ENCODE data around the gene COTL1.

The COTL1 gene

DNA sequence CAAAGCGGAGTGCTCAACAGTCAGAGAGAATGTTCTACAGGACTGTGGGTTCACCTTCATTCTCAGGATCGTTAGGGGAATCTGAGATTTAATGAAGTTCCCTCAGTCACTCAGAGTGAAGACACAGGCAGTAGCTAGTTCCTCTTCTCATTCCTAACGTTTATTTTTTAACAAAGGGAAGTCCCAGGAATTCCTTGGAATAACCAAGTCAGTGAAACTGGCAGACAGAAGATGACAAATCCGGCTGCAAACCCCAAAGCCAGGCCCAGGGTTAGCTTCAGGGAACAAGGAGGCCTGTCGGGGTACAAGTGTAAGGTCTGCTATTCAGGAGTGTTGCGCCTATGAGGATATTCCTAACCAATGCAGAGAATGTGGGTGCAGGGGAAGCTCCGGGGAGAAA lies 42.0 kb downstream of the COTL1 start:
- Mint-ChIP-seq H3K4me1 (ENCODE audit: low read depth) (peaks cover 92% of the 10 kb centered on the region), H3K27ac (peak overlapping the region; percentile 63), H3K27me3 (no peaks in the 10 kb centered on the region), H3K9me3 (no peaks in the 10 kb centered on the region), H3K36me3 (ENCODE audit: low read depth) (peaks cover 96% of the 10 kb centered on the region), H3K4me3 (peak overlapping the region; percentile 39)
- intact Hi-C loops (cut with micrococcal nuclease) = no loop called here

DNA sequence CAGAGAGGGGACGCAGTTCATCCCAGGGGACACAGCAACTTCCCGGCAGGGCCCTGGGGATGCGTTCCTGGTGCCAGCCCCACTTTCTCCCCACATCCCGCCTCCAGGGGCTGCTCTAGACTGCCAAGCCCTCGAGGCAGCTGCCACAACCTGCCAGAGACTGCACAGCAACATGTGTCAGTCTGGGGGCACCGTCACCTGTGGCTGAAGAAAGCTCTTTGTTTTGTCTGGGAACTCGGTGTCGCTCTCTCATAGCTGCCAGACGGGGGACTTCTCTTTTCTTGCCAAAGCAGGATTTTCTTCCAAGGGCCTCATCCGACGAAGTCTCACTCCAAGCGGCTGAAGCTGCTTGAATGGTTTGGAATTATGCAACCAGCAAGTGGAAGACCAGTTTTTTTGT lies 43.7 kb downstream of the COTL1 start:
- Mint-ChIP-seq H3K9me3 (no peaks in the 10 kb centered on the region), H3K36me3 (ENCODE audit: low read depth) (peaks cover 89% of the 10 kb centered on the region), H3K4me1 (ENCODE audit: low read depth) (peaks cover 89% of the 10 kb centered on the region), H3K4me3 (no peak overlapping the region), H3K27me3 (no peaks in the 10 kb centered on the region), H3K27ac (peak overlapping the region; percentile 79)
- intact Hi-C loops (cut with micrococcal nuclease) = no loop called here

GRCh38 chr16:84572096-84572495 lies 45.8 kb downstream of the COTL1 start:
- no peaks in the 10 kb centered on the region for H3K9me3 Mint-ChIP-seq
- intact Hi-C loops (cut with micrococcal nuclease) = no loop called here
- H3K4me1 Mint-ChIP-seq (ENCODE audit: low read depth) = peaks cover 87% of the 10 kb centered on the region
- peaks cover 88% of the 10 kb centered on the region for H3K36me3 Mint-ChIP-seq (ENCODE audit: low read depth)
- no peaks in the 10 kb centered on the region for H3K27me3 Mint-ChIP-seq
- H3K27ac Mint-ChIP-seq = peak overlapping the region; percentile 79
- no peak overlapping the region for H3K4me3 Mint-ChIP-seq

DNA sequence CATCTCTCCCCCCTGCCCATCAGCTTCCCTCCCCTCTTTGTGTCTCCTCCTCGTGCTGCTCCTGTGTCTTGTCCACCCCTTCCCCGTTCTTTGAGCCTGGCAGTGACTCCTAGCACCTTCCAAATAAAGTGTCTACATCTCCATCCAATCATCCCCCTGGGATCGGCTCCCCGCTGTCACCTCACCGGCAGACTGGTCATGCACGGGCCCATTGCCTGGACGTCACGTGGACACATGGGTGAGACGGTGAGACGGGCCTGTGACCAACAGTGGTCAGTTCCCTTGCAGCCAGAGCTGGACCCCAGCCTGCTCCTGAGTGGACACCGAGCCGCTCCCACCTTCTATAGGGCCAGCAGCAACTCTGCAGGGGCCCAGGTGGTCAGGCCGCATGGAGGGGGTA lies 46.4 kb downstream of the COTL1 start:
- intact Hi-C loops (cut with micrococcal nuclease) = no loop called here
- Mint-ChIP-seq H3K4me1 (ENCODE audit: low read depth) (peaks cover 87% of the 10 kb centered on the region), H3K4me3 (no peak overlapping the region), H3K27me3 (no peaks in the 10 kb centered on the region), H3K36me3 (ENCODE audit: low read depth) (peaks cover 89% of the 10 kb centered on the region), H3K9me3 (no peaks in the 10 kb centered on the region), H3K27ac (peak overlapping the region; percentile 79)

- intact Hi-C loops (cut with micrococcal nuclease) = no loop called here
- Mint-ChIP-seq H3K9me3 (no peaks in the 10 kb centered on the region), H3K27me3 (no peaks in the 10 kb centered on the region), H3K4me1 (ENCODE audit: low read depth) (peaks cover 87% of the 10 kb centered on the region), H3K4me3 (no peak overlapping the region), H3K36me3 (ENCODE audit: low read depth) (peaks cover 89% of the 10 kb centered on the region), H3K27ac (peak overlapping the region; percentile 79)
These were observed 47.0 kb downstream of the COTL1 start for GRCh38 chr16:84570739-84571403.

DNA sequence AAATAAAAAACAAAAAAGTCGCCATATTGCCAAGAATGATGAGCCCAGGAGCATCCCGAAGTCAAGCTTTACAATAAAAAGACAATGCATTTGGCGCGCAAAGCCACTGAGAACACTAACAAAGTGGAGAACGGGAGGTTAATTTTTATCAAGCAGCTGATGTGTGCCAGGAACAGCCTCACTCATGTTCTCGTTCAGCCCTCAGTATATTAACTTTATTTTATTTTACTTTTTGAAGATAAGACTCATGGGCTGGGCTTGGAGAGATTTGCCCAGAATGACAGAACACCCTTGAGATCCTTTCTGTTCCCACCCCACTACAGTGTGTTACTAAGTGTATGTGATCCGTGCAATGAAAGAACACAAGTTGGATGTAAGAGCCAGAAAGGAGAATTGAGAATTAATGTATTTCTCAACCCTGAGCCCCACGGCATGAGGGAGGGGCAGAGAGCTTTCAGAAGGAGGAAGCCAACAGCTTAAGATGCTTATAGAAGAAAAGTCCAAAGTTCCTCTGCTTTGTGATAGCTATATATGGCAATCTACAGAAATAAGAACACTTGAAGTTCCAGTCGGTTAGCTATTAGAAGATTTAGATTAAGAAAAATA lies 48.4 kb downstream of the COTL1 start:
- intact Hi-C loops (cut with micrococcal nuclease) = no loop called here
- peak overlapping the region; percentile 79 for H3K27ac Mint-ChIP-seq
- no peaks in the 10 kb centered on the region for H3K27me3 Mint-ChIP-seq
- H3K4me3 Mint-ChIP-seq = peak overlapping the region; percentile 13
- H3K9me3 Mint-ChIP-seq = no peaks in the 10 kb centered on the region
- H3K36me3 Mint-ChIP-seq (ENCODE audit: low read depth) = peaks cover 93% of the 10 kb centered on the region
- H3K4me1 Mint-ChIP-seq (ENCODE audit: low read depth) = peaks cover 92% of the 10 kb centered on the region

- H3K9me3 Mint-ChIP-seq = no peaks in the 10 kb centered on the region
- H3K36me3 Mint-ChIP-seq (ENCODE audit: low read depth) = peaks cover 93% of the 10 kb centered on the region
- intact Hi-C loops (cut with micrococcal nuclease) = no loop called here
- H3K27me3 Mint-ChIP-seq = no peaks in the 10 kb centered on the region
- peaks cover 94% of the 10 kb centered on the region for H3K4me1 Mint-ChIP-seq (ENCODE audit: low read depth)
- peak overlapping the region; percentile 79 for H3K27ac Mint-ChIP-seq
- peak overlapping the region; percentile 4 for H3K4me3 Mint-ChIP-seq
These were observed 49.8 kb downstream of the COTL1 start for GRCh38 chr16:84568066-84568465.

DNA sequence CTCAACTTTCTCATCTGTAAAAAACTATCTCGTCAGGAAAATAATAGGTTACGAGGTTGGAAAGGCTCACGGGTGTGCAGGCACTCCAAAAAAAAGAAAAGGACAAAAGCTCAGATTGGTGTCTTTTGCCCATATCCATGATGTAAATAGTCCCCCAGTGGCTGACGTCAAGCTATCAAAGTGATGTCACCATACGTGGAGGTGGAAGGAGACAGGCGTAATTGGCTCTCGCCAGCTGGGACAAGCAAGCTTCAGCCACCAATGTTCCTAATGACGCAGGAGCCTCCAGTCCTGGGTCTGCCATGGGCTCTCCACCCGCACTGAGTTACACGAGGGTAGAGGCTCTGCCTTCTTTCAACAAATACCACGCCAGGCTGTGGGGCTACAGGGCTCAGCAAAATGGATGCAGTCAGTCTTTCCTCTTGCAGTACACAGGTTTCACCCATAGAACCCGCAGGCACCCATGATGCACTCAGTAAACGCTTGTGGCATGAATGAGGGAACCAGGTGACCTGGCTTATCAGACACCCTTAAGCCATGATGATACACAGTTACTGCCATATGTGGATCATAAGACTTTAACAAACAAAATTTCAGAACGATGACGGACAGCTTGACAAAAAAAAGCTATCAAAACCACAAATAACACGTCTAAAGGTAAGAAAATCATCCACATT lies 50.5 kb downstream of the COTL1 start:
- Mint-ChIP-seq H3K4me1 (ENCODE audit: low read depth) (peaks cover 94% of the 10 kb centered on the region), H3K27me3 (no peaks in the 10 kb centered on the region), H3K36me3 (ENCODE audit: low read depth) (peaks cover 88% of the 10 kb centered on the region), H3K27ac (peak overlapping the region; percentile 79), H3K9me3 (no peaks in the 10 kb centered on the region), H3K4me3 (no peak overlapping the region)
- intact Hi-C loops (cut with micrococcal nuclease) = no loop called here

- Mint-ChIP-seq H3K36me3 (ENCODE audit: low read depth) (peaks cover 85% of the 10 kb centered on the region), H3K27me3 (no peaks in the 10 kb centered on the region), H3K4me1 (ENCODE audit: low read depth) (peaks cover 94% of the 10 kb centered on the region), H3K9me3 (no peaks in the 10 kb centered on the region), H3K4me3 (no peak overlapping the region), H3K27ac (peak overlapping the region; percentile 73)
- intact Hi-C loops (cut with micrococcal nuclease) = no loop called here
These were observed 51.2 kb downstream of the COTL1 start for GRCh38 chr16:84566545-84567257.

DNA sequence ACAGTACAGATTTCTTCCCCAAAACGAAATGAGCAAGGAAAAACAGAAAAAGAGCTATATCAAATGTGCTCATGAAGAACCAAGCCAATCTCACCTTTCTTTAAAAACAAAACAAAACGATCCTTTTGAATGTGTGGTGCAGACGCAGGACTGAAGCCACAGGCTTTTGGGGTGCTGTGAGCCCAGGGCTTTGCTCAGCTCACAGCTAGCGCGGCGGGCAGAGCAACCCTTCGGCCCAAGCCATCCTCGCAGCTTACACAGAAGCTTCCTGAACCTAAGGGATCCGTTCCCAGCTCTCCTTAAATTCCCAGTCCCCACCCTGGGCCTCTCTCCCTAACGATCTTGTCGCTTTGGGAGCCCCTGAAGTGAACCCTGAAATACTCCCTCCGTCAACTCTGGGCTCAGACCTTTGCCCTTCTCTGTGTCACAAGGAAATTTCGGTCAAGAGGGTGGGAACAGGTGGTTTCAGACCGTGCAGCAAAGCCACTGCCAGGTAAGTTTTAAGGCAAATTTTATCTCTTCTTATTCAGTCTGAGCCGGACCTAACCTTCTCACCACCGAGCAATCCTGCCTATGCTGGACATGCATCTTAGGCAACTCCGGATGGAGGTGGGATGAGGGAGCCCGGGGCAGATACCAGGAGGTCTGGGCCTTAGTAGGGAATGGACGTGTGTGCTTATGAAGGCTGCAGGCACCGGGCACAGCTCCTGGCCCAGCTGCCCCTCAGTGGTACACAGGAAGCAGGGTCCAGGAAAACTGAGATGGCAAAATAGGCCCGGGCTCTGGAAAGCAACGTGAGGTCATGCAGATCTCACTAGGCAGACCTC lies 52.0 kb downstream of the COTL1 start:
- Mint-ChIP-seq H3K4me3 (no peak overlapping the region), H3K27ac (peak overlapping the region; percentile 73), H3K9me3 (no peaks in the 10 kb centered on the region), H3K36me3 (ENCODE audit: low read depth) (peaks cover 85% of the 10 kb centered on the region), H3K4me1 (ENCODE audit: low read depth) (peaks cover 92% of the 10 kb centered on the region), H3K27me3 (no peaks in the 10 kb centered on the region)
- intact Hi-C loops (cut with micrococcal nuclease) = no loop called here

- Mint-ChIP-seq H3K27me3 (no peaks in the 10 kb centered on the region), H3K9me3 (no peaks in the 10 kb centered on the region), H3K36me3 (ENCODE audit: low read depth) (peaks cover 80% of the 10 kb centered on the region), H3K4me1 (ENCODE audit: low read depth) (peaks cover 90% of the 10 kb centered on the region), H3K4me3 (no peak overlapping the region), H3K27ac (peak overlapping the region; percentile 73)
- intact Hi-C loops (cut with micrococcal nuclease) = loop anchor here (5.0 kb wide), 2 partner anchors 52 to 53 kb away; partner anchors contain the start of gene COTL1
These were observed 54.0 kb downstream of the COTL1 start for GRCh38 chr16:84563786-84564420.

GRCh38 chr16:84563064-84563715 lies 54.7 kb downstream of the COTL1 start:
- H3K4me1 Mint-ChIP-seq (ENCODE audit: low read depth) = peaks cover 82% of the 10 kb centered on the region
- intact Hi-C loops (cut with micrococcal nuclease) = loop anchor here (5.0 kb wide), 2 partner anchors 51 to 54 kb away; partner anchors contain the start of gene COTL1
- peak overlapping the region; percentile 73 for H3K27ac Mint-ChIP-seq
- H3K9me3 Mint-ChIP-seq = no peaks in the 10 kb centered on the region
- no peaks in the 10 kb centered on the region for H3K27me3 Mint-ChIP-seq
- peaks cover 73% of the 10 kb centered on the region for H3K36me3 Mint-ChIP-seq (ENCODE audit: low read depth)
- no peak overlapping the region for H3K4me3 Mint-ChIP-seq

All from dendritic cell treated with granulocyte-macrophage colony-stimulating factor and Interleukin-4, amounts not matched to agents 40 ng/mL and 50 ng/mL, for 4 days (primary cell).